Kidney (tissue), 14 donors: Measurements from ENCODE around the gene GOLIM4. TPM values are rescaled to one million over a fixed set of nuclear protein-coding genes. Genes with fewer than 3 reads are reported as not detected.
A peak's percentile ranks its signal among the peaks of the same experiment; 100 is the strongest.

Source experiments
- DNase-seq, 5 donors: peaks; one replicate each; pipeline ENCODE4 v3.0.0-alpha.2; 2013 to 2020
- FAIRE-seq: peaks from 2 replicates; lab custom pipeline; 2012; peaks lifted over from hg19 to GRCh38; lab: Jason Lieb, UNC
- H3K27ac ChIP-seq, 2 donors: one replicate each; pipeline ENCODE4 v1.7.0; 2013; ENCODE audit warnings: low read depth in 2 of 2, low read length in 2 of 2, inconsistent platforms in 1 of 2
- H3K27me3 ChIP-seq: one replicate; pipeline ENCODE4 v1.7.1; 2013; ENCODE audit warnings: low read length, inconsistent platforms; ENCODE audit not compliant: control insufficient read depth, insufficient read depth
- H3K36me3 ChIP-seq, 3 donors: one replicate each; pipeline versions ENCODE4 v1.7.0 to v1.7.1; 2013; ENCODE audit warnings: low read length in 3 of 3, control low read depth in 1 of 3, inconsistent platforms in 1 of 3; ENCODE audit not compliant: insufficient read depth in 3 of 3, control insufficient read depth in 2 of 3
- H3K4me1 ChIP-seq, 3 donors: one replicate each; pipeline versions ENCODE4 v1.7.0 to v1.7.1; 2013; ENCODE audit warnings: low read length in 3 of 3, inconsistent platforms in 1 of 3, low read depth in 1 of 3; ENCODE audit not compliant: control insufficient read depth in 2 of 3, insufficient read depth in 2 of 3
- H3K4me3 ChIP-seq, 3 donors: one replicate each; pipeline versions ENCODE4 v1.7.0 to v1.8.1; 2013; ENCODE audit warnings: low read length in 3 of 3, control low read depth in 1 of 3, inconsistent platforms in 1 of 3
- H3K9ac ChIP-seq, 3 donors: one replicate each; pipeline versions ENCODE4 v1.7.0 to v1.7.1; 2013; ENCODE audit warnings: low read length in 3 of 3, control low read depth in 1 of 3, inconsistent platforms in 1 of 3
- H3K9me3 ChIP-seq, 3 donors: one replicate each; pipeline versions ENCODE4 v1.7.0 to v1.7.1; 2013; ENCODE audit warnings: low read length in 3 of 3, control low read depth in 1 of 3, inconsistent platforms in 1 of 3; ENCODE audit not compliant: control insufficient read depth in 2 of 3, insufficient read depth in 1 of 3
- CTCF ChIP-seq: IDR thresholded peaks from 3 replicates; pipeline ENCODE4 v1.5.1; 2012; ENCODE audit warnings: mild to moderate bottlenecking, moderate library complexity, borderline replicate concordance; ENCODE audit not compliant: insufficient read depth; ENCODE audit errors: extremely low read depth
- intact Hi-C: fragments of 100-400 bp; cut with DNase I; formaldehyde crosslinking; loops from one replicate; pipeline ENCODE4 v1.11.1; 2022
- polyA plus RNA-seq: library from polyadenylated mRNA; stranded (reverse); fragments of 350-450 nt; fragmentation: Illumina TruSeq; extraction: RNeasy Lipid Tissue Mini Kit (QIAGEN cat#74804); gene quantifications from one replicate; pipeline ENCODE4 v1.2.3, GENCODE V29; 2014; ENCODE audit warnings: low read depth, low replicate concordance; ENCODE audit not compliant: insufficient read depth
- total RNA-seq: library from RNA; stranded (reverse); fragmentation: NEBNext Ultra II Directional; extraction: Animal tissue kit (Norgen Biotek cat#: 25700); gene quantifications from one replicate; pipeline ENCODE4 v1.2.1, GENCODE V29; 2021
- donor health status: control.
- donor health status: control.
- donor health status: control.
- donor health status: control.
- donor health status: control.
- donor health status: DM: yes; HTN: yes; CAD: no.
- donor health status: Normal renal cell carcinoma (clear cell type).

GOLIM4 gene
- total and polyA plus RNA-seq, 2 donors from 2014 or later, result 15.5 to 29.9 TPM

- intact Hi-C loops, result no loop called here
- Histone ChIP-seq H3K27me3 (no peaks in the 10 kb centered on the region), H3K27ac (no peak overlapping the region), H3K9me3 (no peaks in the 10 kb centered on the region), H3K36me3 (peaks cover 0 to 15% (median 5%) of the 10 kb centered on the region in 3 donors), H3K4me1 (no peaks in the 10 kb centered on the region), H3K9ac (no peak overlapping the region), H3K4me3 (no peak overlapping the region)
- TF ChIP-seq CTCF, result peak; percentile 19
- DNase-seq (peak in 3 of 5 donors; percentile 22 to 71 (median 43)), FAIRE-seq (no peak)
These were observed 55.0 kb downstream of the GOLIM4 start for GRCh38 chr3:168040607-168041208.

- intact Hi-C loops, result no loop called here
- peaks cover 3 to 12% (median 7%) of the 10 kb centered on the region in 3 donors for H3K36me3 ChIP-seq
- DNase-seq (no peak), FAIRE-seq (no peak)
- H3K27me3 ChIP-seq, result no peaks in the 10 kb centered on the region
- H3K9me3 ChIP-seq, result no peaks in the 10 kb centered on the region
- H3K27ac ChIP-seq, result no peak overlapping the region
- TF ChIP-seq CTCF, result no peak
- no peak overlapping the region for H3K9ac ChIP-seq
- H3K4me1 ChIP-seq, result no peaks in the 10 kb centered on the region
- H3K4me3 ChIP-seq, result no peak overlapping the region
These were observed 58.7 kb downstream of the GOLIM4 start for GRCh38 chr3:168037020-168037419.

- H3K4me3 ChIP-seq, result no peak overlapping the region
- H3K36me3 ChIP-seq, result peaks cover 3 to 14% (median 8%) of the 10 kb centered on the region in 3 donors
- no peaks in the 10 kb centered on the region for H3K9me3 ChIP-seq
- no peak overlapping the region for H3K9ac ChIP-seq
- H3K27ac ChIP-seq, result no peak overlapping the region
- H3K27me3 ChIP-seq, result no peaks in the 10 kb centered on the region
- H3K4me1 ChIP-seq, result no peaks in the 10 kb centered on the region
- FAIRE-seq (no peak), DNase-seq (no peak)
- no peak for TF ChIP-seq CTCF
- intact Hi-C loops, result no loop called here
These were observed 59.1 kb downstream of the GOLIM4 start for GRCh38 chr3:168036619-168037018.
